CD14-positive monocyte (primary cell): ENCODE results near the gene SYNPO. TPM values are rescaled to one million over a fixed set of nuclear protein-coding genes. Genes with fewer than 3 reads are reported as not detected.

Experiments used
- DNase-seq, 3 donors: peaks; one replicate each; pipeline ENCODE4 v3.0.0-alpha.2; 2011 to 2022
- H2AFZ ChIP-seq: 2 replicates; pipeline ENCODE4 v1.6.0; 2012; ENCODE audit warnings: mild to moderate bottlenecking, low read depth, low read length, inconsistent platforms; ENCODE audit not compliant: insufficient read depth, poor library complexity, severe bottlenecking
- H3K27ac ChIP-seq, 2 donors: 1 replicate in 1 of 2; 2 replicates in 1 of 2; pipeline ENCODE4 v1.5.1; 2012 to 2013; ENCODE audit warnings: low read length in 2 of 2, control low read depth in 1 of 2, inconsistent platforms in 1 of 2, low read depth in 1 of 2, mild to moderate bottlenecking in 1 of 2
- H3K27me3 ChIP-seq, 2 donors: one replicate each; pipeline versions ENCODE4 v1.6.0 to v1.6.1; 2011 to 2013; ENCODE audit warnings: low read length in 2 of 2; ENCODE audit not compliant: control insufficient read depth in 2 of 2, insufficient read depth in 2 of 2
- H3K36me3 ChIP-seq, 2 donors: replicated peaks in 1 of 2; 1 replicate in 1 of 2; 2 replicates in 1 of 2; pipeline versions ENCODE4 v1.5.1 to v1.6.1; 2012 to 2013; ENCODE audit warnings: low read length in 2 of 2, control low read depth in 1 of 2, inconsistent platforms in 1 of 2, mild to moderate bottlenecking in 1 of 2; ENCODE audit not compliant: insufficient read depth in 2 of 2, control insufficient read depth in 1 of 2
- H3K4me1 ChIP-seq, 2 donors: 1 replicate in 1 of 2; 2 replicates in 1 of 2; pipeline versions ENCODE4 v1.5.1 to v1.6.1; 2012 to 2013; ENCODE audit warnings: low read length in 2 of 2, control low read depth in 1 of 2, inconsistent platforms in 1 of 2, mild to moderate bottlenecking in 1 of 2, moderate library complexity in 1 of 2; ENCODE audit not compliant: insufficient read depth in 2 of 2, control insufficient read depth in 1 of 2
- H3K4me2 ChIP-seq: replicated peaks from 2 replicates; pipeline ENCODE3; 2012; ENCODE audit warnings: low read length, moderate library complexity, mild to moderate bottlenecking; ENCODE audit not compliant: poor library complexity, severe bottlenecking; ENCODE audit errors: extremely low read depth
- H3K4me3 ChIP-seq, 3 experiments: fragments of 200-600 bp in 1 of 3; sonication (generic) in 1 of 3; replicated peaks in 1 of 3; 1 replicate in 2 of 3; 2 replicates in 1 of 3; pipeline ENCODE4 v1.5.1; 2011 to 2013; ENCODE audit warnings: low read length in 3 of 3, mild to moderate bottlenecking in 3 of 3, control low read depth in 2 of 3, low read depth in 2 of 3, inconsistent platforms in 1 of 3, moderate library complexity in 1 of 3
- H3K79me2 ChIP-seq: 2 replicates; pipeline ENCODE4 v1.6.0; 2012; ENCODE audit warnings: mild to moderate bottlenecking, control low read depth, inconsistent platforms, low read length, moderate library complexity; ENCODE audit not compliant: insufficient read depth
- H3K9ac ChIP-seq: 2 replicates; pipeline ENCODE4 v1.6.0; 2017; ENCODE audit warnings: low read length, mild to moderate bottlenecking; ENCODE audit not compliant: insufficient read depth, poor library complexity, severe bottlenecking
- H3K9me3 ChIP-seq, 2 donors: replicated peaks in 1 of 2; 1 replicate in 1 of 2; 2 replicates in 1 of 2; pipeline versions ENCODE4 v1.5.1 to v1.6.1; 2012 to 2013; ENCODE audit warnings: low read length in 2 of 2, control low read depth in 1 of 2; ENCODE audit not compliant: control insufficient read depth in 1 of 2, insufficient read depth in 1 of 2
- H4K20me1 ChIP-seq: 2 replicates; pipeline ENCODE4 v1.6.0; 2012; ENCODE audit warnings: mild to moderate bottlenecking, low read length, control low read depth, moderate library complexity; ENCODE audit not compliant: insufficient read depth
- H3K27ac Mint-ChIP-seq, 7 donors: one replicate each; pipeline ENCODE4 v1.8.0; 2020; ENCODE audit warnings: mild to moderate bottlenecking in 7 of 7, mixed read lengths in 7 of 7, moderate library complexity in 6 of 7, inconsistent platforms in 2 of 7
- H3K27me3 Mint-ChIP-seq, 3 donors: one replicate each; pipeline ENCODE4 v1.8.0; 2021 to 2022; ENCODE audit warnings: low read depth in 3 of 3, mild to moderate bottlenecking in 3 of 3, mixed read lengths in 3 of 3, moderate library complexity in 3 of 3, inconsistent platforms in 1 of 3
- H3K36me3 Mint-ChIP-seq, 2 donors: one replicate each; pipeline ENCODE4 v1.8.0; 2020; ENCODE audit warnings: mixed read lengths in 2 of 2, inconsistent platforms in 1 of 2, mild to moderate bottlenecking in 1 of 2
- H3K4me1 Mint-ChIP-seq: one replicate; pipeline ENCODE4 v1.8.0; 2020; ENCODE audit warnings: mild to moderate bottlenecking, mixed read lengths
- H3K4me3 Mint-ChIP-seq, 2 donors: one replicate each; pipeline ENCODE4 v1.8.0; 2020; ENCODE audit warnings: mild to moderate bottlenecking in 2 of 2, mixed read lengths in 2 of 2, moderate library complexity in 1 of 2
- H3K9me3 Mint-ChIP-seq, 7 donors: one replicate each; pipeline ENCODE4 v1.8.0; 2020 to 2022; ENCODE audit warnings: mixed read lengths in 7 of 7, mild to moderate bottlenecking in 6 of 7, moderate library complexity in 6 of 7, inconsistent platforms in 2 of 7
- CTCF ChIP-seq: fragments of 200-600 bp; IDR thresholded peaks from one replicate; pipeline ENCODE4 v1.8.0; 2022; ENCODE audit warnings: antibody characterized with exemption, mild to moderate bottlenecking
- WGBS: methylation state at CpG from one replicate; pipeline ENCODE4 v1.1.5; 2013; ENCODE audit warnings: missing lambda C conversion rate; ENCODE audit not compliant: insufficient coverage; 5-methylcytosine and 5-hydroxymethylcytosine counted together
- intact Hi-C, 2 donors: fragments of 100-400 bp; cut with micrococcal nuclease; formaldehyde crosslinking; loops; one replicate each; pipeline versions ENCODE4 v1.15.0 to v1.15.1; 2023
- polyA plus RNA-seq, 3 donors: library from polyadenylated mRNA; depleted of rRNA in 1 of 3; unstranded in 2 of 3; stranded (reverse) in 1 of 3; fragments of 300-500 nt in 2 of 3; fragments of >200 nt in 1 of 3; fragmentation: Illumina TruSeq in 2 of 3; gene quantifications; 1 replicate in 2 of 3; 2 replicates in 1 of 3; pipeline ENCODE4 v1.2.3, GENCODE V29; 2012 to 2021

Gene SYNPO
- polyA plus RNA-seq, 3 donors, result not detected

DNA sequence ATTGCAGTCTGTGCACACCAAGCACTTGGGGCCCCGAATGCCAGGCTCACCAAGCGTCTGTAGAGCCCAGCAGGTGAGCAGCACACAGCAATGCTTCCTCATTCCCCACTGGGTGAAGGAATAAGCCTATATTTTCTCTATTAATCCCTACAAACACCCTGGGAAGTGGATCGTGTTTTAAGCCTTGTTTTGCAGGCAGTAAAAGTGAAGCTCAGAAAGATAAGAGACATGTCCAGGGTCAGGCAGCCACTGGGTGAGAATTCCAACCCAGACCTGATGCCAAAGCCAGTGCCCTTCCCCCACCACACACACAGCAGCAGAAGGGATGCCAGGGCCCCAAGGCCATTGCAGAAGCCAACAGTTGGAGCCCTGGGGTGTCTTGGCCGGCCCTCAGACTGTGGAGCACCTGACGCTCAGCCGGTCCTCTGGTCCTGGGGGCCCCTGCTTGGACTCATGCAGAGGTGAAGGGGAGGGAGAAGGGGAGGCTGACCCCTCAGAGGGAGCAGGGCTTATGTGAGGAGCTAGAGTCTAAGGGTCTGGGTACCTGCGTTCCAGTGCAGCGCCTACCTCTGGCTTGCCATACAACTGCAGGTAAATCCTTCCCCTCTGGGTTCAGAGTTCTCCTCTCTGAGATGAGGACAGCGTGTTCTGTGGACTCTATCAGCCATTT is 26.3 kb upstream of the SYNPO start:
- WGBS, result 100% methylated on average over 4 of the region's 9 CpGs
- no peak overlapping the region for H2AFZ ChIP-seq
- H3K36me3 ChIP-seq, result no peaks in the 10 kb centered on the region
- intact Hi-C loops, result no loop called here
- no peaks in the 10 kb centered on the region for H3K4me1 ChIP-seq
- no peak overlapping the region for H3K4me3 Mint-ChIP-seq
- H3K79me2 ChIP-seq, result no peaks in the 10 kb centered on the region
- no peaks in the 10 kb centered on the region for H3K9me3 ChIP-seq
- no peak overlapping the region for H3K27ac ChIP-seq
- no peaks in the 10 kb centered on the region for H3K27me3 ChIP-seq
- DNase-seq, result no peak
- H3K9ac ChIP-seq, result no peak overlapping the region
- no peak overlapping the region for H3K27ac Mint-ChIP-seq
- no peaks in the 10 kb centered on the region for H3K9me3 Mint-ChIP-seq
- H3K36me3 Mint-ChIP-seq, result no peaks in the 10 kb centered on the region
- TF ChIP-seq CTCF, result no peak
- no peak overlapping the region for H3K4me2 ChIP-seq
- no peak overlapping the region for H3K4me3 ChIP-seq
- peaks cover 3 to 12% (median 9%) of the 10 kb centered on the region in 3 donors for H3K27me3 Mint-ChIP-seq
- no peaks in the 10 kb centered on the region for H3K4me1 Mint-ChIP-seq
- H4K20me1 ChIP-seq, result no peaks in the 10 kb centered on the region

- no peak for TF ChIP-seq CTCF
- 93% methylated on average over 4 of the region's 4 CpGs for WGBS
- intact Hi-C loops, result no loop called here
- H3K27me3 Mint-ChIP-seq, result peaks cover 3 to 12% (median 9%) of the 10 kb centered on the region in 3 donors
- no peaks in the 10 kb centered on the region for H3K36me3 Mint-ChIP-seq
- no peak overlapping the region for H3K4me3 Mint-ChIP-seq
- no peaks in the 10 kb centered on the region for H3K27me3 ChIP-seq
- H3K9ac ChIP-seq, result no peak overlapping the region
- H3K4me1 Mint-ChIP-seq, result no peaks in the 10 kb centered on the region
- no peaks in the 10 kb centered on the region for H3K9me3 Mint-ChIP-seq
- no peak overlapping the region for H3K4me2 ChIP-seq
- no peaks in the 10 kb centered on the region for H3K79me2 ChIP-seq
- no peaks in the 10 kb centered on the region for H3K4me1 ChIP-seq
- no peak overlapping the region for H3K4me3 ChIP-seq
- no peak overlapping the region for H3K27ac Mint-ChIP-seq
- H4K20me1 ChIP-seq, result no peaks in the 10 kb centered on the region
- H3K9me3 ChIP-seq, result no peaks in the 10 kb centered on the region
- H2AFZ ChIP-seq, result no peak overlapping the region
- DNase-seq, result no peak
- H3K27ac ChIP-seq, result no peak overlapping the region
- H3K36me3 ChIP-seq, result no peaks in the 10 kb centered on the region
Measured at GRCh38 chr5:150614661-150615060, 25.8 kb upstream of the SYNPO start.
